ENCODE measurements around the gene TSPAN3.

TSPAN3 gene

GRCh38 chr15:77107531-77108355, 36.8 kb upstream of the TSPAN3 start:
- no peak overlapping the region for H3K27ac ChIP-seq (replicated peaks)
- H3K27me3 ChIP-seq (ENCODE audit: insufficient read depth, poor library complexity, severe bottlenecking) = no peaks in the 10 kb centered on the region
- H3K4me3 ChIP-seq (replicated peaks; ENCODE audit: insufficient read depth, low read length) = no peak overlapping the region
- TF ChIP-seq SPI1 (IDR thresholded peaks at IDR 0.05; ENCODE audit: borderline replicate concordance, low read depth) (no peak), GABPA (IDR thresholded peaks at IDR 0.05; ENCODE audit: low read depth) (no peak)
- TF ChIP-seq, protein P1, sequence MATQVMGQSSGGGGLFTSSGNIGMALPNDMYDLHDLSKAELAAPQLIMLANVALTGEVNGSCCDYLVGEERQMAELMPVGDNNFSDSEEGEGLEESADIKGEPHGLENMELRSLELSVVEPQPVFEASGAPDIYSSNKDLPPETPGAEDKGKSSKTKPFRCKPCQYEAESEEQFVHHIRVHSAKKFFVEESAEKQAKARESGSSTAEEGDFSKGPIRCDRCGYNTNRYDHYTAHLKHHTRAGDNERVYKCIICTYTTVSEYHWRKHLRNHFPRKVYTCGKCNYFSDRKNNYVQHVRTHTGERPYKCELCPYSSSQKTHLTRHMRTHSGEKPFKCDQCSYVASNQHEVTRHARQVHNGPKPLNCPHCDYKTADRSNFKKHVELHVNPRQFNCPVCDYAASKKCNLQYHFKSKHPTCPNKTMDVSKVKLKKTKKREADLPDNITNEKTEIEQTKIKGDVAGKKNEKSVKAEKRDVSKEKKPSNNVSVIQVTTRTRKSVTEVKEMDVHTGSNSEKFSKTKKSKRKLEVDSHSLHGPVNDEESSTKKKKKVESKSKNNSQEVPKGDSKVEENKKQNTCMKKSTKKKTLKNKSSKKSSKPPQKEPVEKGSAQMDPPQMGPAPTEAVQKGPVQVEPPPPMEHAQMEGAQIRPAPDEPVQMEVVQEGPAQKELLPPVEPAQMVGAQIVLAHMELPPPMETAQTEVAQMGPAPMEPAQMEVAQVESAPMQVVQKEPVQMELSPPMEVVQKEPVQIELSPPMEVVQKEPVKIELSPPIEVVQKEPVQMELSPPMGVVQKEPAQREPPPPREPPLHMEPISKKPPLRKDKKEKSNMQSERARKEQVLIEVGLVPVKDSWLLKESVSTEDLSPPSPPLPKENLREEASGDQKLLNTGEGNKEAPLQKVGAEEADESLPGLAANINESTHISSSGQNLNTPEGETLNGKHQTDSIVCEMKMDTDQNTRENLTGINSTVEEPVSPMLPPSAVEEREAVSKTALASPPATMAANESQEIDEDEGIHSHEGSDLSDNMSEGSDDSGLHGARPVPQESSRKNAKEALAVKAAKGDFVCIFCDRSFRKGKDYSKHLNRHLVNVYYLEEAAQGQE (IDR thresholded peaks at IDR 0.05; ENCODE audit: insufficient replicate concordance, low read depth) = no peak
- TF ChIP-seq, protein P2, sequence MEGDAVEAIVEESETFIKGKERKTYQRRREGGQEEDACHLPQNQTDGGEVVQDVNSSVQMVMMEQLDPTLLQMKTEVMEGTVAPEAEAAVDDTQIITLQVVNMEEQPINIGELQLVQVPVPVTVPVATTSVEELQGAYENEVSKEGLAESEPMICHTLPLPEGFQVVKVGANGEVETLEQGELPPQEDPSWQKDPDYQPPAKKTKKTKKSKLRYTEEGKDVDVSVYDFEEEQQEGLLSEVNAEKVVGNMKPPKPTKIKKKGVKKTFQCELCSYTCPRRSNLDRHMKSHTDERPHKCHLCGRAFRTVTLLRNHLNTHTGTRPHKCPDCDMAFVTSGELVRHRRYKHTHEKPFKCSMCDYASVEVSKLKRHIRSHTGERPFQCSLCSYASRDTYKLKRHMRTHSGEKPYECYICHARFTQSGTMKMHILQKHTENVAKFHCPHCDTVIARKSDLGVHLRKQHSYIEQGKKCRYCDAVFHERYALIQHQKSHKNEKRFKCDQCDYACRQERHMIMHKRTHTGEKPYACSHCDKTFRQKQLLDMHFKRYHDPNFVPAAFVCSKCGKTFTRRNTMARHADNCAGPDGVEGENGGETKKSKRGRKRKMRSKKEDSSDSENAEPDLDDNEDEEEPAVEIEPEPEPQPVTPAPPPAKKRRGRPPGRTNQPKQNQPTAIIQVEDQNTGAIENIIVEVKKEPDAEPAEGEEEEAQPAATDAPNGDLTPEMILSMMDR (IDR thresholded peaks at IDR 0.05; ENCODE audit: insufficient read depth, low read length) = peak; percentile 78
- DNase-seq (ENCODE audit: low read depth in 1 of 2, low spot score in 1 of 2) = peak in 1 of 2 experiments; percentile 50

- H3K27ac ChIP-seq (replicated peaks) = no peak overlapping the region
- TF ChIP-seq POLR2AphosphoS5 (IDR thresholded peaks at IDR 0.05; ENCODE audit: low read depth) = no peak
- TF ChIP-seq SPI1 (IDR thresholded peaks at IDR 0.05; ENCODE audit: borderline replicate concordance, low read depth) = no peak
- TF ChIP-seq, protein P1 (IDR thresholded peaks at IDR 0.05; ENCODE audit: insufficient replicate concordance, low read depth) = no peak
- TF ChIP-seq, protein P2 (IDR thresholded peaks at IDR 0.05; ENCODE audit: insufficient read depth, low read length) = no peak
- no peak for TF ChIP-seq GABPA (IDR thresholded peaks at IDR 0.05; ENCODE audit: low read depth)
- no peaks in the 10 kb centered on the region for H3K27me3 ChIP-seq (ENCODE audit: insufficient read depth, poor library complexity, severe bottlenecking)
- DNase-seq (ENCODE audit: low read depth in 1 of 2, low spot score in 1 of 2) = no peak
- no peak overlapping the region for H3K4me3 ChIP-seq (replicated peaks; ENCODE audit: insufficient read depth, low read length)
Measured at GRCh38 chr15:77107068-77107467, 36.2 kb upstream of the TSPAN3 start.

DNA sequence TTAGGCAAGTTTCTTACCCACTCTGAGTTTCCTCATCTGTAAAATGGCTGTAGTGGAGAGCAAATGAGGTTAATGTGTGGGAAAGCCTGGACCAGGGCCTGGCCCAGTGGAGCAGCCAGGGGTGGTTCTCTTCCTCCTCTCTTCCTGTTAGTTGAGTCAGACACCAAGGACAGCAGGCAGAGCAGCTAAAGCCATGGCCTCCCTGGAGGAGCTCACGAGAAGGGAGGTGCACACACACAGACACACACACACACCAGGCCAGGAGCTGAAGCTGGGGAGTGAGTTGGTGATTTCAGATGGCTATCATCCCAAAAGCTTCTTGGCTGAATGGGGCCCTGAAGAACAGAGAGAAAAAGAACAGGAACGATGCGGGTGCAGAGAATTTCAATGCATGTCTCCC, 33.2 kb upstream of the TSPAN3 start:
- DNase-seq (ENCODE audit: low read depth in 1 of 2, low spot score in 1 of 2) = no peak
- TF ChIP-seq GABPA (IDR thresholded peaks at IDR 0.05; ENCODE audit: low read depth) (no peak), POLR2AphosphoS5 (IDR thresholded peaks at IDR 0.05; ENCODE audit: low read depth) (no peak), SPI1 (IDR thresholded peaks at IDR 0.05; ENCODE audit: borderline replicate concordance, low read depth) (no peak)
- TF ChIP-seq, protein P2 (IDR thresholded peaks at IDR 0.05; ENCODE audit: insufficient read depth, low read length) = no peak
- TF ChIP-seq, protein P1 (IDR thresholded peaks at IDR 0.05; ENCODE audit: insufficient replicate concordance, low read depth) = no peak
- H3K4me3 ChIP-seq (replicated peaks; ENCODE audit: insufficient read depth, low read length) = no peak overlapping the region

More for the DNA sequence above, 33.2 kb upstream of the TSPAN3 start:
- no peak overlapping the region for H3K27ac ChIP-seq (replicated peaks)
- H3K27me3 ChIP-seq (ENCODE audit: insufficient read depth, poor library complexity, severe bottlenecking) = no peaks in the 10 kb centered on the region
